HepG2 (cell line): ENCODE results near the gene FKBP10. TPM values are rescaled to one million over a fixed set of nuclear protein-coding genes. Genes with fewer than 3 reads are reported as not detected.

ENCODE experiments used
- ATF1 ChIP-seq: IDR thresholded peaks from 2 replicates; pipeline ENCODE4 v1.6.1; 2016; ENCODE audit warnings: mild to moderate bottlenecking, control low read depth
- CHD2 ChIP-seq: IDR thresholded peaks from 2 replicates; pipeline ENCODE4 v1.6.1; 2011; ENCODE audit warnings: low read depth, low read length, improper control_type of control experiment
- CSRNP2 ChIP-seq: sonication (generic); formaldehyde crosslinking; conservative IDR thresholded peaks from 2 replicates; pipeline ENCODE4 v1.8.0; 2022; ENCODE audit warnings: low read depth, missing genetic modification reagents
- DPF2 ChIP-seq: sonication (generic); formaldehyde crosslinking; IDR thresholded peaks from 2 replicates; pipeline ENCODE4 v1.4.0; 2020; ENCODE audit warnings: mild to moderate bottlenecking, low read depth, missing genetic modification reagents, borderline replicate concordance
- FOXA3 ChIP-seq: IDR thresholded peaks from 2 replicates; pipeline ENCODE4 v1.6.1; 2016; ENCODE audit warnings: missing genetic modification reagents, missing compliant biosample characterization
- GABPB1 ChIP-seq: IDR thresholded peaks from 2 replicates; pipeline ENCODE4 v1.6.1; 2016; ENCODE audit warnings: mild to moderate bottlenecking, missing genetic modification reagents, moderate library complexity, missing compliant biosample characterization
- GATAD2A ChIP-seq: IDR thresholded peaks from 2 replicates; pipeline ENCODE4 v1.6.1; 2016
- HHEX ChIP-seq: IDR thresholded peaks from 2 replicates; pipeline ENCODE4 v1.6.1; 2016; ENCODE audit warnings: control low read depth
- SALL1 ChIP-seq: sonication (generic); formaldehyde crosslinking; IDR thresholded peaks from 2 replicates; pipeline ENCODE4 v1.8.0; 2022; ENCODE audit warnings: mild to moderate bottlenecking, missing genetic modification reagents
- SIX1 ChIP-seq: sonication (generic); formaldehyde crosslinking; IDR thresholded peaks from 2 replicates; pipeline ENCODE4 v1.4.0; 2020; ENCODE audit warnings: missing genetic modification reagents, borderline replicate concordance
- TIGD3 ChIP-seq: sonication (generic); formaldehyde crosslinking; IDR thresholded peaks from 2 replicates; pipeline ENCODE4 v1.5.1; 2020; ENCODE audit warnings: mild to moderate bottlenecking, missing genetic modification reagents, borderline replicate concordance
- TOE1 ChIP-seq: sonication (generic); formaldehyde crosslinking; IDR thresholded peaks from 2 replicates; pipeline ENCODE4 v1.4.0; 2020; ENCODE audit warnings: mild to moderate bottlenecking, missing genetic modification reagents
- USF2 ChIP-seq, 2 experiments: sonication (generic) in 1 of 2; formaldehyde crosslinking in 1 of 2; IDR thresholded peaks; 2 replicates each; pipeline versions ENCODE4 v1.5.1 to v1.6.1; 2011 to 2020; ENCODE audit warnings: borderline replicate concordance in 1 of 2, low read depth in 1 of 2, low read length in 1 of 2, mild to moderate bottlenecking in 1 of 2, missing genetic modification reagents in 1 of 2, moderate library complexity in 1 of 2
- ZC3H13 ChIP-seq: sonication (generic); formaldehyde crosslinking; IDR thresholded peaks from 2 replicates; pipeline ENCODE4 v1.8.1; 2023; ENCODE audit warnings: mild to moderate bottlenecking, missing genetic modification reagents, moderate library complexity
- ZMAT3 ChIP-seq: sonication (generic); formaldehyde crosslinking; conservative IDR thresholded peaks from 2 replicates; pipeline ENCODE4 v1.7.0; 2021; ENCODE audit warnings: missing genetic modification reagents
- ZNF180 ChIP-seq: sonication (generic); formaldehyde crosslinking; IDR thresholded peaks from 2 replicates; pipeline ENCODE4 v1.4.0; 2020; ENCODE audit warnings: low read depth, missing genetic modification reagents, borderline replicate concordance
- ZNF260 ChIP-seq: sonication (generic); formaldehyde crosslinking; IDR thresholded peaks from 2 replicates; pipeline ENCODE4 v1.4.0; 2020; ENCODE audit warnings: missing genetic modification reagents, low read depth, mild to moderate bottlenecking, borderline replicate concordance
- ZNF34 ChIP-seq: sonication (generic); formaldehyde crosslinking; IDR thresholded peaks from 2 replicates; pipeline ENCODE4 v1.4.0; 2020; ENCODE audit warnings: mild to moderate bottlenecking, missing genetic modification reagents, borderline replicate concordance
- ZNF343 ChIP-seq: sonication (generic); formaldehyde crosslinking; IDR thresholded peaks from 2 replicates; pipeline ENCODE4 v1.4.0; 2020; ENCODE audit warnings: mild to moderate bottlenecking, missing genetic modification reagents
- ZNF501 ChIP-seq: sonication (generic); formaldehyde crosslinking; IDR thresholded peaks from 2 replicates; pipeline ENCODE4 v1.5.1; 2020; ENCODE audit warnings: mild to moderate bottlenecking, moderate library complexity, missing genetic modification reagents
- ZNF607 ChIP-seq: sonication (generic); formaldehyde crosslinking; IDR thresholded peaks from 2 replicates; pipeline ENCODE4 v1.5.1; 2020; ENCODE audit warnings: missing genetic modification reagents, mild to moderate bottlenecking, borderline replicate concordance
- ZNF761 ChIP-seq: sonication (generic); formaldehyde crosslinking; conservative IDR thresholded peaks from 2 replicates; pipeline ENCODE4 v1.4.0; 2020; ENCODE audit warnings: mild to moderate bottlenecking, missing genetic modification reagents
- ZNF782 ChIP-seq: sonication (generic); formaldehyde crosslinking; IDR thresholded peaks from 2 replicates; pipeline ENCODE4 v1.4.0; 2020; ENCODE audit warnings: missing genetic modification reagents, mild to moderate bottlenecking, borderline replicate concordance
- ZSCAN20 ChIP-seq: sonication (generic); formaldehyde crosslinking; IDR thresholded peaks from 2 replicates; pipeline ENCODE4 v1.4.0; 2020; ENCODE audit warnings: missing genetic modification reagents, mild to moderate bottlenecking, borderline replicate concordance
- polyA plus RNA-seq, 8 experiments: library from polyadenylated mRNA; depleted of rRNA in 3 of 8; stranded (reverse) in 7 of 8; unstranded in 1 of 8; fragments of >200 nt; fragmentation: Illumina TruSeq in 4 of 8; extraction: Trizol in 4 of 8; gene quantifications; 2 replicates each; pipeline versions ENCODE4 v1.2.1 to v1.2.3, GENCODE V29; 2011 to 2016; ENCODE audit warnings: low read depth in 4 of 8, missing spikeins in 1 of 8, mixed read lengths in 1 of 8; ENCODE audit not compliant: insufficient read depth in 1 of 8
- total RNA-seq, 5 experiments: library from RNA; depleted of rRNA; stranded (reverse); fragments of >200 nt; fragmentation: Illumina TruSeq; extraction: Trizol; gene quantifications; 2 replicates each; pipeline ENCODE4 v1.2.3, GENCODE V29; 2016; ENCODE audit warnings: low read depth in 1 of 5

FKBP10 gene
- total and polyA plus RNA-seq, 2 of the 13 experiments (the other 11 are each of a cell fraction or from before 2014, with no cell fraction given) = 149 to 573 TPM

GRCh38 chr17:41786227-41787020 is 26.4 kb upstream of the FKBP10 start, which contains the start of gene JUP (continued):
- TF ChIP-seq ZNF34 (CRISPR knock-in tag) (no peak), ZSCAN20 (CRISPR knock-in tag) (peak; percentile 81), ZNF343 (CRISPR knock-in tag) (no peak), SALL1 (CRISPR knock-in tag) (peak; percentile 66), ZNF782 (CRISPR knock-in tag) (no peak), ZMAT3 (CRISPR knock-in tag) (peak; percentile 34; the same call in 1 of the 2 replicates), ZC3H13 (CRISPR knock-in tag) (no peak), GATAD2A (0 out of 2 replicates have a peak, but pooled peaks have one; percentile 9), ZNF260 (CRISPR knock-in tag) (no peak), DPF2 (CRISPR knock-in tag) (no peak), HHEX (CRISPR knock-in tag) (no peak), ATF1 (CRISPR knock-in tag) (no peak; the same call in 1 of the 2 replicates), ZNF607 (CRISPR knock-in tag) (no peak; the same call in 1 of the 2 replicates), CSRNP2 (CRISPR knock-in tag) (no peak), SIX1 (CRISPR knock-in tag) (no peak), GABPB1 (CRISPR knock-in tag) (peak; percentile 70; the same call in 1 of the 2 replicates), FOXA3 (peak; percentile 31; the same call in 1 of the 2 replicates), CHD2 (peak; percentile 64; the same call in 1 of the 2 replicates), ZNF180 (no peak), TOE1 (CRISPR knock-in tag) (no peak), USF2 (IDR thresholded peaks at IDR 0.05; ENCODE audit: low read depth, low read length) (no peak), USF2 (CRISPR knock-in tag; IDR thresholded peaks at IDR 0.05; ENCODE audit: borderline replicate concordance) (no peak), ZNF501 (CRISPR knock-in tag) (peak; percentile 74), ZNF761 (no peak), TIGD3 (no peak; the same call in 1 of the 2 replicates)
